GM19455 (cell line): ENCODE data around the gene CARD19.
"Not testable (repeated sequence)": the region's sequence is repeated elsewhere in the genome, so short reads cannot be mapped to it uniquely, and the experiment has no call there.

ENCODE experiments used
- ATAC-seq: cut with Tn5 transposase; IDR thresholded peaks from one replicate; pipeline ENCODE4 v1.9.1; 2021; ENCODE audit not compliant: unreplicated experiment

The CARD19 gene

GRCh38 chr9:93099551-93100275 is 3.7 kb downstream of the CARD19 start:
- ATAC-seq, result no peak

GRCh38 chr9:93100276-93100636 is 4.2 kb downstream of the CARD19 start:
- ATAC-seq, result no peak

GRCh38 chr9:93101086-93101485 is 5.1 kb downstream of the CARD19 start:
- not testable (repeated sequence) for ATAC-seq

- no peak for ATAC-seq
Measured at GRCh38 chr9:93105620-93106019, 9.6 kb downstream of the CARD19 start.

- ATAC-seq, result no peak
Measured at GRCh38 chr9:93107151-93107824, 11.3 kb downstream of the CARD19 start.

GRCh38 chr9:93107825-93108161 is 11.8 kb downstream of the CARD19 start:
- ATAC-seq, result no peak

GRCh38 chr9:93108291-93109041 is 12.4 kb downstream of the CARD19 start:
- ATAC-seq, result no peak

- no peak for ATAC-seq
Measured at GRCh38 chr9:93110311-93110855, 14.4 kb downstream of the CARD19 start.

GRCh38 chr9:93111001-93111370 is 15.0 kb downstream of the CARD19 start:
- ATAC-seq, result no peak

- ATAC-seq, result no peak
Measured at GRCh38 chr9:93111371-93112115, 15.5 kb downstream of the CARD19 start.

GRCh38 chr9:93112116-93112863 is 16.3 kb downstream of the CARD19 start:
- ATAC-seq, result no peak

- ATAC-seq, result no peak
Measured at GRCh38 chr9:93112864-93113389, 16.9 kb downstream of the CARD19 start.

GRCh38 chr9:93114169-93114983 is 18.4 kb downstream of the CARD19 start:
- ATAC-seq, result no peak

- ATAC-seq, result no peak
Measured at GRCh38 chr9:93114984-93115335, 18.9 kb downstream of the CARD19 start.

GRCh38 chr9:93115486-93116071 is 19.6 kb downstream of the CARD19 start:
- ATAC-seq, result no peak

- ATAC-seq, result no peak
Measured at GRCh38 chr9:93116072-93116961, 20.3 kb downstream of the CARD19 start.

GRCh38 chr9:93117521-93117920 is 21.5 kb downstream of the CARD19 start:
- not testable (repeated sequence) for ATAC-seq
